HCT116 (cell line): ENCODE results near the gene PRM2. TPM values are rescaled to one million over a fixed set of nuclear protein-coding genes. Genes with fewer than 3 reads are reported as not detected.

Experiments used
- ATAC-seq: fragments of 200-7000 bp; cut with Tn5 transposase; 2 replicates; pipeline ENCODE4 v1.9.1; 2020; ENCODE audit warnings: mild to moderate bottlenecking, moderate library complexity
- Bru-seq: library from RNA; stranded (reverse); fragments of 400-500 nt; gene quantifications from one replicate; lab custom pipeline; 2021; lab: Mats Ljungman, UMichigan
- BruChase-seq, 2 experiments: library from RNA; stranded (reverse); fragments of 400-500 nt; gene quantifications; one replicate each; lab custom pipeline; 2021; lab: Mats Ljungman, UMichigan
- BruUV-seq: library from RNA; stranded (reverse); fragments of 400-500 nt; replicated peaks from 2 replicates; lab custom pipeline; 2021; lab: Mats Ljungman, UMichigan
- CTCF ChIA-PET: fragments of 300-600 bp; sonication (Branson Sonifier 250); formaldehyde crosslinking; loops from one replicate; lab custom pipeline; 2021; ENCODE audit warnings: antibody characterized with exemption; lab: Charles Lee
- POLR2A ChIA-PET: fragments of 300-600, 350-600 bp; sonication (Branson Sonifier 250); formaldehyde crosslinking; loops from one replicate; lab custom pipeline; 2021; ENCODE audit warnings: antibody characterized with exemption; lab: Charles Lee
- RAD21 ChIA-PET, 2 experiments: fragments of 300-600 bp; sonication (Branson Sonifier 250); formaldehyde crosslinking; loops; one replicate each; lab custom pipeline; 2023; ENCODE audit warnings: low total read pairs in 2 of 2; ENCODE audit not compliant: uncharacterized antibody in 2 of 2, unreplicated experiment in 2 of 2, low non-redundant PET in 1 of 2; lab: Charles Lee
- DNase-seq: peaks from one replicate; pipeline ENCODE4 v3.0.0-alpha.2; 2010; ENCODE audit warnings: low read depth, low spot score
- H2AFZ ChIP-seq: fragments of 200-600 bp; shearing (Covaris generic), sonication (generic); 2 replicates; pipeline ENCODE4 v1.6.1; 2017; ENCODE audit warnings: low read depth, mixed run types, mixed read lengths, antibody characterized with exemption, low read length; ENCODE audit not compliant: poor library complexity, severe bottlenecking
- H3K27ac ChIP-seq: 2 replicates; pipeline ENCODE4 v1.5.1; 2012; ENCODE audit warnings: low read depth, low read length
- H3K27me3 ChIP-seq: fragments of 200-600 bp; sonication (generic); 2 replicates; pipeline ENCODE4 v1.6.1; 2016; ENCODE audit warnings: mixed run types, low read length, mixed read lengths; ENCODE audit not compliant: insufficient read depth
- H3K36me3 ChIP-seq, 2 experiments: fragments of 200-500 bp in 1 of 2; fragments of 200-600 bp in 1 of 2; sonication (Bioruptor generic) in 1 of 2; sonication (generic) in 1 of 2; 2 replicates each; pipeline versions ENCODE4 v1.5.1 to v1.6.1; 2014 to 2016; ENCODE audit warnings: low read length in 2 of 2, inconsistent platforms in 1 of 2, mixed read lengths in 1 of 2, mixed run types in 1 of 2; ENCODE audit not compliant: insufficient read depth in 2 of 2, control insufficient read depth in 1 of 2
- H3K4me1 ChIP-seq, 2 experiments: fragments of 200-600 bp in 1 of 2; sonication (generic) in 1 of 2; 2 replicates each; pipeline versions ENCODE4 v1.5.1 to v1.6.1; 2012 to 2017; ENCODE audit warnings: low read length in 2 of 2, inconsistent platforms in 1 of 2, mild to moderate bottlenecking in 1 of 2, mixed read lengths in 1 of 2, mixed run types in 1 of 2, moderate library complexity in 1 of 2; ENCODE audit not compliant: insufficient read depth in 2 of 2, control insufficient read depth in 1 of 2
- H3K4me2 ChIP-seq: fragments of 200-600 bp; sonication (generic); 2 replicates; pipeline ENCODE4 v1.6.1; 2017; ENCODE audit warnings: mixed run types, low read length, mixed read lengths
- H3K4me3 ChIP-seq, 2 experiments: fragments of 200-600 bp in 1 of 2; sonication (generic) in 1 of 2; replicated peaks in 1 of 2; 2 replicates each; pipeline ENCODE4 v1.5.1; 2011 to 2016; ENCODE audit warnings: low read length in 2 of 2, control low read depth in 1 of 2, low read depth in 1 of 2, mild to moderate bottlenecking in 1 of 2, mixed read lengths in 1 of 2, mixed run types in 1 of 2
- H3K79me2 ChIP-seq: fragments of 200-600 bp; sonication (generic); 2 replicates; pipeline ENCODE4 v1.6.1; 2017; ENCODE audit warnings: mild to moderate bottlenecking, mixed run types, low read length, moderate library complexity, mixed read lengths; ENCODE audit not compliant: insufficient read depth
- H3K9ac ChIP-seq: fragments of 200-600 bp; sonication (generic); 2 replicates; pipeline ENCODE4 v1.6.1; 2016; ENCODE audit warnings: low read length, mixed read lengths
- H3K9me2 ChIP-seq: fragments of 200-600 bp; sonication (generic), shearing (Covaris generic); 2 replicates; pipeline ENCODE4 v1.6.1; 2017; ENCODE audit warnings: mixed run types, mild to moderate bottlenecking, moderate library complexity; ENCODE audit not compliant: insufficient read depth
- H3K9me3 ChIP-seq, 2 experiments: fragments of 200-500 bp in 1 of 2; fragments of 200-600 bp in 1 of 2; sonication (Bioruptor generic) in 1 of 2; sonication (generic) in 1 of 2; 2 replicates each; pipeline ENCODE4 v1.6.1; 2014 to 2017; ENCODE audit warnings: low read length in 2 of 2, mixed read lengths in 2 of 2, inconsistent platforms in 1 of 2, low read depth in 1 of 2, mild to moderate bottlenecking in 1 of 2, mixed run types in 1 of 2, moderate library complexity in 1 of 2; ENCODE audit not compliant: control insufficient read depth in 1 of 2, insufficient read depth in 1 of 2
- H4K20me1 ChIP-seq: fragments of 200-600 bp; sonication (generic), shearing (Covaris generic); 2 replicates; pipeline ENCODE4 v1.6.1; 2017; ENCODE audit warnings: mixed run types, mild to moderate bottlenecking, moderate library complexity; ENCODE audit not compliant: insufficient read depth
- CBX3 ChIP-seq: IDR thresholded peaks from 2 replicates; pipeline ENCODE4 v1.6.1; 2012; ENCODE audit warnings: low read depth
- CEBPB ChIP-seq: IDR thresholded peaks from 2 replicates; pipeline ENCODE4 v1.6.1; 2012; ENCODE audit warnings: low read depth
- ELF1 ChIP-seq: IDR thresholded peaks from 2 replicates; pipeline ENCODE4 v1.6.1; 2012; ENCODE audit warnings: low read depth, borderline replicate concordance
- EZH2 ChIP-seq: fragments of 200-600 bp; sonication (generic); IDR thresholded peaks from 2 replicates; pipeline ENCODE4 v1.6.1; 2017; ENCODE audit warnings: antibody characterized with exemption, mixed run types
- EZH2phosphoT487 ChIP-seq: fragments of 200-600 bp; IDR thresholded peaks from 2 replicates; pipeline ENCODE4 v1.6.1; 2018; ENCODE audit warnings: antibody characterized with exemption, borderline replicate concordance
- JUND ChIP-seq: IDR thresholded peaks from 2 replicates; pipeline ENCODE4 v1.6.1; 2012
- POLR2A ChIP-seq: IDR thresholded peaks from 2 replicates; pipeline ENCODE4 v1.7.0; 2011; ENCODE audit warnings: borderline replicate concordance; ENCODE audit not compliant: insufficient read depth, insufficient read length; ENCODE audit errors: extremely low read depth
- POLR2AphosphoS5 ChIP-seq: IDR thresholded peaks from 2 replicates; pipeline ENCODE4 v1.6.1; 2011; ENCODE audit warnings: mild to moderate bottlenecking, low read depth, low read length, moderate library complexity
- RAD21 ChIP-seq: IDR thresholded peaks from 2 replicates; pipeline ENCODE4 v1.6.1; 2012; ENCODE audit warnings: low read depth, mild to moderate bottlenecking
- SIN3A ChIP-seq: IDR thresholded peaks from 2 replicates; pipeline ENCODE4 v1.6.1; 2012; ENCODE audit warnings: low read depth
- SP1 ChIP-seq: IDR thresholded peaks from 2 replicates; pipeline ENCODE4 v1.6.1; 2012; ENCODE audit warnings: low read depth
- SRF ChIP-seq: IDR thresholded peaks from 2 replicates; pipeline ENCODE4 v1.6.1; 2012; ENCODE audit warnings: low read depth
- YY1 ChIP-seq: IDR thresholded peaks from 2 replicates; pipeline ENCODE4 v1.6.1; 2011; ENCODE audit warnings: low read length, low read depth, moderate library complexity, mild to moderate bottlenecking; ENCODE audit not compliant: insufficient replicate concordance; ENCODE audit errors: extremely low read depth
- ZFX ChIP-seq: fragments of 450-650 bp; IDR thresholded peaks from 2 replicates; pipeline ENCODE4 v1.6.1; 2017
- intact Hi-C: fragments of 100-400 bp; cut with micrococcal nuclease; formaldehyde crosslinking; loops from 2 replicates; pipeline ENCODE4 v1.10.0; 2022
- long read RNA-seq: library from polyadenylated mRNA; unstranded; transcript quantifications from one replicate; pipeline ENCODE4 v2.0.0, GENCODE V29; 2021; ENCODE audit not compliant: unreplicated experiment
- polyA plus RNA-seq: library from polyadenylated mRNA; unstranded; fragments of >200 nt; gene quantifications from 2 replicates; pipeline ENCODE4 v1.2.1, GENCODE V29; 2012; ENCODE audit warnings: missing spikeins
- total RNA-seq: library from RNA; stranded (reverse); gene quantifications from one replicate; pipeline ENCODE4 v1.2.1, GENCODE V29; 2021; ENCODE audit not compliant: unreplicated experiment
- TF ChIP-seq, protein P1 (sequence below): IDR thresholded peaks from 2 replicates; pipeline ENCODE4 v1.6.1; 2012; ENCODE audit warnings: low read depth
- TF ChIP-seq, protein P2 (sequence below): IDR thresholded peaks from 2 replicates; pipeline ENCODE4 v1.6.1; 2012

PRM2 gene
- total RNA-seq, result not detected
- polyA plus RNA-seq, result not detected in 2 replicates
- Bru-seq, nascent RNA, result not detected
- not detected for BruChase-seq, experiment 1, labeled RNA remaining after a 6-hour chase
- not detected for BruChase-seq, experiment 2, labeled RNA remaining after a 2-hour chase
- long read RNA-seq, result 0 reads

GRCh38 chr16:11276143-11276895 lies at the start of gene PRM2:
Gene PRM2, minus strand, starts transcription at chr16:11276480. Its CDS starts 110 bp downstream, at chr16:11276370.
- TF ChIP-seq, protein P1, sequence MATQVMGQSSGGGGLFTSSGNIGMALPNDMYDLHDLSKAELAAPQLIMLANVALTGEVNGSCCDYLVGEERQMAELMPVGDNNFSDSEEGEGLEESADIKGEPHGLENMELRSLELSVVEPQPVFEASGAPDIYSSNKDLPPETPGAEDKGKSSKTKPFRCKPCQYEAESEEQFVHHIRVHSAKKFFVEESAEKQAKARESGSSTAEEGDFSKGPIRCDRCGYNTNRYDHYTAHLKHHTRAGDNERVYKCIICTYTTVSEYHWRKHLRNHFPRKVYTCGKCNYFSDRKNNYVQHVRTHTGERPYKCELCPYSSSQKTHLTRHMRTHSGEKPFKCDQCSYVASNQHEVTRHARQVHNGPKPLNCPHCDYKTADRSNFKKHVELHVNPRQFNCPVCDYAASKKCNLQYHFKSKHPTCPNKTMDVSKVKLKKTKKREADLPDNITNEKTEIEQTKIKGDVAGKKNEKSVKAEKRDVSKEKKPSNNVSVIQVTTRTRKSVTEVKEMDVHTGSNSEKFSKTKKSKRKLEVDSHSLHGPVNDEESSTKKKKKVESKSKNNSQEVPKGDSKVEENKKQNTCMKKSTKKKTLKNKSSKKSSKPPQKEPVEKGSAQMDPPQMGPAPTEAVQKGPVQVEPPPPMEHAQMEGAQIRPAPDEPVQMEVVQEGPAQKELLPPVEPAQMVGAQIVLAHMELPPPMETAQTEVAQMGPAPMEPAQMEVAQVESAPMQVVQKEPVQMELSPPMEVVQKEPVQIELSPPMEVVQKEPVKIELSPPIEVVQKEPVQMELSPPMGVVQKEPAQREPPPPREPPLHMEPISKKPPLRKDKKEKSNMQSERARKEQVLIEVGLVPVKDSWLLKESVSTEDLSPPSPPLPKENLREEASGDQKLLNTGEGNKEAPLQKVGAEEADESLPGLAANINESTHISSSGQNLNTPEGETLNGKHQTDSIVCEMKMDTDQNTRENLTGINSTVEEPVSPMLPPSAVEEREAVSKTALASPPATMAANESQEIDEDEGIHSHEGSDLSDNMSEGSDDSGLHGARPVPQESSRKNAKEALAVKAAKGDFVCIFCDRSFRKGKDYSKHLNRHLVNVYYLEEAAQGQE, result no peak
- TF ChIP-seq JUND, result no peak
- no peak for TF ChIP-seq CBX3
- TF ChIP-seq SIN3A, result no peak
- TF ChIP-seq POLR2AphosphoS5, result no peak
- no peak for TF ChIP-seq YY1
- no peak for TF ChIP-seq POLR2A
- TF ChIP-seq CEBPB, result no peak
- TF ChIP-seq, protein P2, sequence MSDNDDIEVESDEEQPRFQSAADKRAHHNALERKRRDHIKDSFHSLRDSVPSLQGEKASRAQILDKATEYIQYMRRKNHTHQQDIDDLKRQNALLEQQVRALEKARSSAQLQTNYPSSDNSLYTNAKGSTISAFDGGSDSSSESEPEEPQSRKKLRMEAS, result no peak
- TF ChIP-seq SRF, result no peak
- TF ChIP-seq ELF1, result no peak
- no peak for TF ChIP-seq EZH2phosphoT487
- no peak for TF ChIP-seq EZH2
- TF ChIP-seq ZFX, result no peak
- no peak for TF ChIP-seq RAD21
- TF ChIP-seq SP1, result no peak
- Histone ChIP-seq H4K20me1 (no peaks in the 10 kb centered on the region), H3K9ac (no peak within 1 kb of the TSS), H3K9me3 (no peaks in the 10 kb centered on the region), H3K4me3 (no peak within 1 kb of the TSS), H3K36me3 (no peaks in the 10 kb centered on the region), H3K4me1 (no peaks in the 10 kb centered on the region), H3K4me2 (no peak within 1 kb of the TSS), H3K27me3 (peaks cover 3% of the 10 kb centered on the region; the same call in 1 of the 2 replicates), H3K79me2 (no peaks in the 10 kb centered on the region), H3K9me2 (no peaks in the 10 kb centered on the region), H3K27ac (no peak within 1 kb of the TSS), H2AFZ (no peak within 1 kb of the TSS)
- RAD21 ChIA-PET, result no interaction called here
- intact Hi-C loops, result no loop called here
- CTCF ChIA-PET, result no interaction called here
- DNase-seq (no peak), ATAC-seq (no peak)
- BruUV-seq, result no TSS peak
- POLR2A ChIA-PET, result no interaction called here
